Measurements from ENCODE around the gene TSPAN16.

The TSPAN16 gene

DNA sequence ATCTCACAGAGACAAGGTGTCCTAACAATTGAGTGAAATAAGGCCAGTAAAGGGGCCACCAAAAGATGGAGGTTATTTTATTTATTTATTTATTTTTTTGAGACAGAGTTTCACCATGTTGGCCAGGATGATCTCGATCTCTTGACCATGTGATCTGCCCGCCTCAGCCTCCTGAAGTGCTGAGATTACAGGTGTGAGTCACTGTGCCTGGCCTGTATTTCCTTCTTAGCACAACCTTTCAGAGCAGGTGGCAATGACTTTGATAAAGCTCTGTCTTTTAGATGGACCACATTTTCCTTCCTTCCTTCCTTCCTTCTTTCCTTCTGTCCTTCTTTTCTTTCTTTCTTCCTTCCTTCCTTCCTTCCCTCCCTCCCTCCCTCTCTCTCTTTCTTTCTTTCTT lies 22.7 kb upstream of the TSPAN16 start:
- Histone ChIP-seq H3K36me3 (ENCODE audit: control insufficient read depth, insufficient read depth, low read length, severe bottlenecking) (no peaks in the 10 kb centered on the region), H3K4me1 (ENCODE audit: control insufficient read depth, insufficient read depth, low read length) (no peaks in the 10 kb centered on the region), H3K9me3 (ENCODE audit: control insufficient read depth, low read length) (no peaks in the 10 kb centered on the region), H3K9ac (ENCODE audit: low read length) (no peak overlapping the region), H3K27me3 (replicated peaks; ENCODE audit: control insufficient read depth, insufficient read depth, low read length) (no peaks in the 10 kb centered on the region), H3K4me3 (ENCODE audit: low read length) (no peak overlapping the region)
- DNase-seq (ENCODE audit: low read depth): no peak

GRCh38 chr19:11273989-11274388 lies 22.0 kb upstream of the TSPAN16 start:
- Histone ChIP-seq H3K4me3 (ENCODE audit: low read length) (no peak overlapping the region), H3K9me3 (ENCODE audit: control insufficient read depth, low read length) (no peaks in the 10 kb centered on the region), H3K9ac (ENCODE audit: low read length) (no peak overlapping the region), H3K27me3 (replicated peaks; ENCODE audit: control insufficient read depth, insufficient read depth, low read length) (no peaks in the 10 kb centered on the region), H3K4me1 (ENCODE audit: control insufficient read depth, insufficient read depth, low read length) (no peaks in the 10 kb centered on the region), H3K36me3 (ENCODE audit: control insufficient read depth, insufficient read depth, low read length, severe bottlenecking) (no peaks in the 10 kb centered on the region)
- DNase-seq (ENCODE audit: low read depth): no peak

- H3K36me3 ChIP-seq (ENCODE audit: control insufficient read depth, insufficient read depth, low read length, severe bottlenecking): no peaks in the 10 kb centered on the region
- DNase-seq (ENCODE audit: low read depth): no peak
- no peak overlapping the region for H3K4me3 ChIP-seq (ENCODE audit: low read length)
- H3K27me3 ChIP-seq (replicated peaks; ENCODE audit: control insufficient read depth, insufficient read depth, low read length): no peaks in the 10 kb centered on the region
- H3K4me1 ChIP-seq (ENCODE audit: control insufficient read depth, insufficient read depth, low read length): no peaks in the 10 kb centered on the region
- H3K9me3 ChIP-seq (ENCODE audit: control insufficient read depth, low read length): no peaks in the 10 kb centered on the region
- H3K9ac ChIP-seq (ENCODE audit: low read length): no peak overlapping the region
Measured at GRCh38 chr19:11274533-11275086, 21.4 kb upstream of the TSPAN16 start.

DNA sequence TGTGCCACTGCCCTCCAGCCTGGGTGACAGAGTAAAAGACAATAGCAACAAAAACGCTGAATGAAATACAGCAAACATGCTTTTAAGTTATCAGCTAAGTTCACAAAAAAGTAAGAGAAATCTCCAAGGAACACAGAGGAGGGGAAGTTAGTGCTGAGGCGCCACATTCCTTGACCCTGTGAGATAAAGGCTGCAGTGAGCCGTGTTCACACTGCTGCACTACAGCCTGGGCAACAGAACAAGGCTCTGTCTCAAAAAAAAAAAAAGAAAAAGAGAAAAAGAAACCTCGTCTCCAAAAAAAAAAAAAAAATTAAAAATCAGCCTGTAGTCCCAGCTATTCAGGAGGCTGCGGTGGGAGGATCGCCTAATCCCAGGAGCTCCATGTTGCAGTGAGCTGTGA lies 17.3 kb upstream of the TSPAN16 start:
- DNase-seq (ENCODE audit: low read depth): no peak
- H3K9ac ChIP-seq (ENCODE audit: low read length): no peak overlapping the region
- peaks cover 3% of the 10 kb centered on the region for H3K27me3 ChIP-seq (replicated peaks; ENCODE audit: control insufficient read depth, insufficient read depth, low read length)
- no peak overlapping the region for H3K4me3 ChIP-seq (ENCODE audit: low read length)
- no peaks in the 10 kb centered on the region for H3K4me1 ChIP-seq (ENCODE audit: control insufficient read depth, insufficient read depth, low read length)
- no peaks in the 10 kb centered on the region for H3K36me3 ChIP-seq (ENCODE audit: control insufficient read depth, insufficient read depth, low read length, severe bottlenecking)
- no peaks in the 10 kb centered on the region for H3K9me3 ChIP-seq (ENCODE audit: control insufficient read depth, low read length)

DNA sequence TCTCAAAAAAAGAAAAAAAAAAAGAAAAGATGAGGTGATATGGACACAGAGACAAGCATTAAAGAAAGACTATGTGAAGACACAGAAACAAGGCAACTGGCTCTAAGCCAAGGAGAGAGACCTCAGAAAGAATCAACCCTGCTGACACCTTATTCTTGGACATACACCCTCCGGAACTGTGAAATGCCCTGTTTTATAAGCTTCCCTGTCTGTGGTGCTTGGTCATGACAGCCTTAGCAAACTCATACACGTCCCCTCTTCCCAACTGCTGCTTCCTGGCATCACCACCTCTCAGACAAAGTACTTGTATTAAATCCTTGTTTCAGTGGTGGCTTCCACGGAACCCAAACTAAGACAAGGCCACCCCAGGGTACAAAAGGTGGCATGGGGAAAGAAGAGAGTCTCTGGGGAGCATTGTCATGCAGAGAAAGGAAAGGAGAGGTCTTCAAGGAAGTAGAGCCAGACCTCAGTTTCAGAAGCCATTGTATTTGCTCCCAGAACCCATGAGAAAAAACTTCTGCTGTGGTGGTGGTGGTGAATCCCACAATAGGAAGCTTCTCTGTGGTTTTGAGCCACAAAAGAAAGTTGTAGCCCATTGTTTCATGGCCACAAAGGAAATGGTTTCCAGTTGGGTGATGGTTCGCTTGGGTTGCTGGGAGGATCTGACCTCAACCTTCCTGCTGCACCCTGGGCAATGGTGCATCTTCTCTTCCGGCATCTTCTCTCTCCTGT lies 16.3 kb upstream of the TSPAN16 start:
- Histone ChIP-seq H3K9ac (ENCODE audit: low read length) (no peak overlapping the region), H3K4me3 (ENCODE audit: low read length) (no peak overlapping the region), H3K9me3 (ENCODE audit: control insufficient read depth, low read length) (no peaks in the 10 kb centered on the region), H3K4me1 (ENCODE audit: control insufficient read depth, insufficient read depth, low read length) (no peaks in the 10 kb centered on the region), H3K36me3 (ENCODE audit: control insufficient read depth, insufficient read depth, low read length, severe bottlenecking) (no peaks in the 10 kb centered on the region), H3K27me3 (replicated peaks; ENCODE audit: control insufficient read depth, insufficient read depth, low read length) (peaks cover 3% of the 10 kb centered on the region)
- DNase-seq (ENCODE audit: low read depth): no peak

GRCh38 chr19:11281356-11282049 lies 14.5 kb upstream of the TSPAN16 start:
- DNase-seq (ENCODE audit: low read depth): peak; percentile 42
- H3K36me3 ChIP-seq (ENCODE audit: control insufficient read depth, insufficient read depth, low read length, severe bottlenecking): no peaks in the 10 kb centered on the region

DNA sequence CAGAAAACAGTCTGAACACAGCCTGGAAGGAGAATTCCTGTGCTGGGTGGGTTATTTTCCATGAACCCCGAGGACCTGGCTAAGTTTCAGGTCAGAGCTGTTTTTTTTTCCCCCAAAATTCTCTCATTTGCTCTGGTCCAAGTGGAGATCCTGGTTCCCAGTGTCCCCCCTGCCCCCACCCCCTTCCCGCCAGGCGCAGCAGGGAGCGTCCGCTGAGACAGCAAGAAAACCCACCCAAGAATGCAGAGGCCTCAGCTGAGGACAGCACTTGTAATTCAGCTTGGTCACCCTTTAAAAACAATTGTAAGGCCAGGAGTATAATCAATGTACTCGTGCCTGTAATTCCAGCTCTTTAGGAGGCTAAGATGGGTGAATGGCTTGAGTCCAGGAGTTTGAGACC lies 11.4 kb upstream of the TSPAN16 start:
- no peaks in the 10 kb centered on the region for H3K36me3 ChIP-seq (ENCODE audit: control insufficient read depth, insufficient read depth, low read length, severe bottlenecking)

More at GRCh38 chr19:11281356-11282049, 14.5 kb upstream of the TSPAN16 start:
- Histone ChIP-seq H3K27me3 (replicated peaks; ENCODE audit: control insufficient read depth, insufficient read depth, low read length) (peaks cover 3% of the 10 kb centered on the region), H3K9ac (ENCODE audit: low read length) (no peak overlapping the region), H3K4me1 (ENCODE audit: control insufficient read depth, insufficient read depth, low read length) (no peaks in the 10 kb centered on the region), H3K4me3 (ENCODE audit: low read length) (no peak overlapping the region), H3K9me3 (ENCODE audit: control insufficient read depth, low read length) (no peaks in the 10 kb centered on the region)

GRCh38 chr19:11286312-11286974 lies 9.5 kb upstream of the TSPAN16 start:
- no peak overlapping the region for H3K9ac ChIP-seq (ENCODE audit: low read length)
- H3K27me3 ChIP-seq (replicated peaks; ENCODE audit: control insufficient read depth, insufficient read depth, low read length): no peaks in the 10 kb centered on the region
- H3K4me3 ChIP-seq (ENCODE audit: low read length): no peak overlapping the region
- peak; percentile 43 for DNase-seq (ENCODE audit: low read depth)
- H3K36me3 ChIP-seq (ENCODE audit: control insufficient read depth, insufficient read depth, low read length, severe bottlenecking): no peaks in the 10 kb centered on the region
- no peaks in the 10 kb centered on the region for H3K9me3 ChIP-seq (ENCODE audit: control insufficient read depth, low read length)
- no peaks in the 10 kb centered on the region for H3K4me1 ChIP-seq (ENCODE audit: control insufficient read depth, insufficient read depth, low read length)

More for the DNA sequence above, 11.4 kb upstream of the TSPAN16 start:
- Histone ChIP-seq H3K9ac (ENCODE audit: low read length) (no peak overlapping the region), H3K4me1 (ENCODE audit: control insufficient read depth, insufficient read depth, low read length) (no peaks in the 10 kb centered on the region), H3K4me3 (ENCODE audit: low read length) (no peak overlapping the region), H3K9me3 (ENCODE audit: control insufficient read depth, low read length) (no peaks in the 10 kb centered on the region), H3K27me3 (replicated peaks; ENCODE audit: control insufficient read depth, insufficient read depth, low read length) (peaks cover 3% of the 10 kb centered on the region)
- no peak for DNase-seq (ENCODE audit: low read depth)

DNA sequence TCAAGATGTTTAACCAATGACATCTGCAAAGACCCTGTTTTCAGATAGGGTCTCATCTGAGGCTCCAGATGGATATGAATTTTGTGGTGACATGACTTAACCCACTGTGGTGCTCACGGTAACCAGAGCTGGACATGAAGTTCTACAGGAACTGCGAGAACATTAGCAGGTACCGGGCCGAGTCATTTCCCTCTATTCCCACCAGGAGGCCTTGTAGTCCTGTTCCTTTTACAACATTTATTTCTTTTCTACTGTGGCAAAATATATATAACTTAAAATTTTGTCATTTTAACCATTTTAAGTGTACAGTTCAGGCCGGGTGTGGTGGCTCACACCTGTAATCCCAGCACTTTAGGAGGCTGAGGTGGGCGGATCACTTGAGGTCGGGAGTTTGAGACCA lies 7.6 kb upstream of the TSPAN16 start:
- no peaks in the 10 kb centered on the region for H3K9me3 ChIP-seq (ENCODE audit: control insufficient read depth, low read length)
- peaks cover under 1% of the 10 kb centered on the region for H3K4me1 ChIP-seq (ENCODE audit: control insufficient read depth, insufficient read depth, low read length)
- peak; percentile 67 for DNase-seq (ENCODE audit: low read depth)
- H3K36me3 ChIP-seq (ENCODE audit: control insufficient read depth, insufficient read depth, low read length, severe bottlenecking): no peaks in the 10 kb centered on the region
- H3K4me3 ChIP-seq (ENCODE audit: low read length): no peak overlapping the region
- no peaks in the 10 kb centered on the region for H3K27me3 ChIP-seq (replicated peaks; ENCODE audit: control insufficient read depth, insufficient read depth, low read length)
- no peak overlapping the region for H3K9ac ChIP-seq (ENCODE audit: low read length)

DNA sequence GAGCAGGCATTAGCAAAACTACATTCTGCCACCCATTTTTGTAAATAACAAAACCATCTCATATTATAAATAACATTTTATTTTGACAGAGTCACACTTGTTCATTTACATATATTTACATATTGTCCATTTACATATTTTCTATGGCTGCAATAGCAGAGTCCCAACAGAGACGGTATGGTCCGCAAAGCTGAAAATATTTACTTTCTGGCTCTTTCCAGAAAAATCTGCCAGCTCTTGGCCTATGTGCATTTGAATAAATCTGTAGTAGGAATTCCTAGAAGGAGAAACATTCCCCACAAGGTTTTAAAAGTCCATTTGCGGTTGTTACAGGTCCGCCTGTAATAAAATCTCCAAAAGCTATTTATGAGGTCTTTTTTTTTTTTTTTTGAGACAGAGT lies 5.7 kb upstream of the TSPAN16 start:
- H3K4me3 ChIP-seq (ENCODE audit: low read length): no peak overlapping the region
- no peak for DNase-seq (ENCODE audit: low read depth)
- H3K36me3 ChIP-seq (ENCODE audit: control insufficient read depth, insufficient read depth, low read length, severe bottlenecking): no peaks in the 10 kb centered on the region
- H3K9ac ChIP-seq (ENCODE audit: low read length): no peak overlapping the region
- H3K27me3 ChIP-seq (replicated peaks; ENCODE audit: control insufficient read depth, insufficient read depth, low read length): no peaks in the 10 kb centered on the region
- no peaks in the 10 kb centered on the region for H3K9me3 ChIP-seq (ENCODE audit: control insufficient read depth, low read length)
- peaks cover 3% of the 10 kb centered on the region for H3K4me1 ChIP-seq (ENCODE audit: control insufficient read depth, insufficient read depth, low read length)

DNA sequence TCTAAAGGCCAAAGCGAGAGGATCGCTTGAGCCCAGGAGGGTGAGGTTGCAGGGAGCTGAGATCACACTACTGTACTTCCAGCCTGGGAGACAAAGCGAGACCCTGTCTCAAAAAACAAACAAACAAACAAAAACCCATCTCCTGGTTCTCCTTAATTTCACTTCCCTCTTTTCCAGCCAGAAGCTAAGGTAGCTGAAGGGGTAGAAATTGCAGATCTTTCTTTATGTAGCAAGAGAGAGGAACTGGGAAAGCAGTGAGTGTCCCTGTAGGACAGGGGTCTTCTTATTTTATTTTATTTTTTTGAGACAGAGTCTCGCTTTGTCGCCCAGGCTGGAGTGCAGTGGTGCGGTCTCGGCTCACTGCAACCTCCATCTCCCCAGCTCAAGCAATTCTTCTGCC lies 4.5 kb upstream of the TSPAN16 start:
- H3K4me3 ChIP-seq (ENCODE audit: low read length): no peak overlapping the region
- no peak for DNase-seq (ENCODE audit: low read depth)
- no peaks in the 10 kb centered on the region for H3K9me3 ChIP-seq (ENCODE audit: control insufficient read depth, low read length)
- no peak overlapping the region for H3K9ac ChIP-seq (ENCODE audit: low read length)
- H3K4me1 ChIP-seq (ENCODE audit: control insufficient read depth, insufficient read depth, low read length): peaks cover 12% of the 10 kb centered on the region
- no peaks in the 10 kb centered on the region for H3K36me3 ChIP-seq (ENCODE audit: control insufficient read depth, insufficient read depth, low read length, severe bottlenecking)
- H3K27me3 ChIP-seq (replicated peaks; ENCODE audit: control insufficient read depth, insufficient read depth, low read length): no peaks in the 10 kb centered on the region
